Measurements from ENCODE around the gene OR13C4.
"Not testable (repeated sequence)": the region's sequence is repeated elsewhere in the genome, so short reads cannot be mapped to it uniquely, and the experiment has no call there.

The OR13C4 gene

DNA sequence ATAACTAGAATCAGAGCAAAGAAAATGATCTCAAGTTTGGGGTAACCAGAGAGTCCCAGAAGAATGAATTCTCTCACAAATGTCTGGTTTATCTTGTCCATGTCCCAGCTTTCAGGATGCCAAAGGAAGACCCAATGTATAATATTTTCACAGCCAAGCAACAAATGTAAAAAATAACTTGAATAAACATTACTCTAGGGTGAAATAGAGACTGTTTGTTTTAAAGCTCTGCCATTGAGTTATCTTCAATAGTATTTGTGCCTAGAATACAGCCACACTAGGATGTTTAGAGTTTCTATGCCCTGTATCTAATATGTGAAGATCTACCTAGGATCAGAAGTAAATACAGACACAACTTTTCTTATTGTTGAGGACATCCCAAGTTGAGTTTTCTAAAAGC lies at the start of gene OR13C4:
Gene OR13C4, minus strand, starts transcription at position 101 of the 400 bp plus-strand sequence. Its CDS starts 0 bp downstream, at position 101.
- DNase-seq: no peak

DNA sequence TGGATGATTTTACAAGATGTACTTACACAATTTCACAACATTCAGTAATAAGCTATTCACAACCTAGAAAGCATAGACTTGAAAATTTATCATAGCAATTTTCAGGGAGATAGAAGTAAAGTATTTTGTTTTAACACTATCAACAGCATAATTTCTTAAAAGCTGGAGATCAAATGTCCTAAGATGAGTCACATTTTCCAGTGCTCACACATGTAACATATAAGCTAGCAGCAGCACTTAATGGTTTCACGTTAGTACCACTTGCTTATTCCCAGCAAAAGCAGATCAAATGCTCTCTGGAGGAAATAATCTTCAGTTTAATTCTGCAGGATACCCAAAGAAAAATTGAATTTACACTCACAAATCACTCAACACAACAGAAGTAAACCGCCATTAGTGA lies 48.4 kb upstream of the OR13C4 start:
- DNase-seq: no peak

DNA sequence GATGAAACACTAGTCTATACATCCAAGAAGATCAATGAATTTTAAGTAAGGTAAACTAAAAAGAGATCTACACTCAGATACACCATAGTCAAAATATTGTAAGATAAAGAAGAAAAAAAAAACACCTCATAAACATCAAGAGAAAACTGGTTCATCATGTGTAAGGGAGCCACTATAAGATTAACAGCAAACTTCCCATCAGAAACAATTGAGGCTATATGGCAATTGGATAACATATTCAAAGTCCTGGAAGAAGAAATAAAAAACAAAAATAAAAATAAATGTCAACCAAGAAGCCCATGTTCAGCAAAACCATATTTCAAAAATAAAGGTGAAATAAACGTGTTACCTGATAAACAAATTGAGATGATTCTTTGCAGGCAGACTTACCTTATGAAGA lies 45.6 kb upstream of the OR13C4 start:
- DNase-seq: no peak

DNA sequence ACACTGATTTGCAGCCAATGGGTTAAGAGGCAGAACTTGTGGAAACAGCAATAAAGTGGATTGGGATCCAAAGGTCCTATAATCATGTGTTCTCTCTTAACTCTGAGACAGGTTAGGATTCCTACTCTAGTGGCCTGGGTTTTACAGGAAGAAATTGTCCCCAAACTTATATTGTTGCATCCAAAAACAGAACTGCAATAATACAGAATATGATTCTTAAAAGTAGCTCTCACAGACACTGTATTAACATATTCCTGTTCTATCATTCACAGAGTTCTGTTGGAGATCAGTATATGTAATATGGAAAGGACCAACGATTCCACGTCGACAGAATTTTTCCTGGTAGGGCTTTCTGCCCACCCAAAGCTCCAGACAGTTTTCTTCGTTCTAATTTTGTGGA lies 41.9 kb upstream of the OR13C4 start, which contains the start of gene OR13C8:
Gene OR13C8, plus strand, starts transcription at position 301 of the 400 bp plus-strand sequence. Its CDS starts 0 bp downstream, at position 301.
- DNase-seq: no peak

DNA sequence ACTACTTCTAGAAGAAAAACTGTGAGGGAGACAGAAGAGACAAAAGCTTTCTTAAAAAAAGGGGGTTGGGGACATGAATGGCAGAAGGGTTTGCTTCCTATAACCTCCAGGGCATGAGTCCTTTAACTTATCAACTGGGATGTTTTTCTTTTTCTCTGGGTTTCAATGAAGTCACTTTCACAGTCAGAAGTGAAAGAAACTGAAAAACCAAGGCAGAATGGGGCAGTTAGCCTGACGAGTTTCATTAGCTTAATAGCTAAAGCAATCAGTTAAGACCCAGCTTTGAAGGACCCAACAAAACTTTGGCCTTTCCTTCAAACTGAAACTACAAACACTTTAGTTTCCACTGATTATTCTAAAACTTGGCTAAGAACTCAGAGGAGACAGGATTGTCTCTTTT lies 37.3 kb upstream of the OR13C4 start:
- no peak for DNase-seq

DNA sequence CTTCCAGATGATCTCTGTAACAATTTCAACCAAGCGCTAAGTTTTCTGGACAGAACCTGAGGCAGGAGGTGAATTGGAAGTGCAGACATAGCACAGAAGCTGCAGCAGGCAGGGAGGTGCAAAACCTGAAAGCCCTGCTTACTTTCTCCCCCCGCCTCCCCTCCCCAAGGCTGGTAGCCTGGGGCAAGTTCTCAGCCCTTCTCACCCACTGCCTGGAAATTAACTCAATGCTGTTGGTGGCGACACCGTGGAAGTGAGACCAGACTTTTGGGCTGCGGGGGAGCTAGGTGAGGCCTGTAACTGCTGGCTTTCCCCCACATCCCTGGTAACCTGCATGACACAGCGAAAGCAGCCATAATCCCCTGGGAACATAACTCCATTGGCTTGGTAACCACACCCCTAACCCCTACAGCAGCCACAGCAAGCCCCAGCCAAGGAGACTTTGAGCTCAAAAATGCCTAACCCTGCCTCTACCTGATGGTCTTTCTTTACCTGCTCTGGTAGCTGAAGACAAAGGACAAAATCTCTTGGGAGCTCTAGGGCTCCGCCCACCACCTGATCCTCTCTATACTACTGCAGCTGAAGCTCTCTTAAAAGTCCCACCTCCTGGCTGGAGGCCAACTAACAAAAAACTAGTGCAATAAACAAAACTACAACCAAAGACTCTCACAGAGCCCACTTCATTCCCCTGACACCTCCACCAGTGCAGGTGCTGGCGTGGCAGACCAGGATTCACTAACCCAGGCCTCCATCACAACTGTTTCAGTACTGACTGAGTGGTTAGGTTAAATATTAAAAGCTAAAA lies 30.0 kb upstream of the OR13C4 start:
- no peak for DNase-seq

DNA sequence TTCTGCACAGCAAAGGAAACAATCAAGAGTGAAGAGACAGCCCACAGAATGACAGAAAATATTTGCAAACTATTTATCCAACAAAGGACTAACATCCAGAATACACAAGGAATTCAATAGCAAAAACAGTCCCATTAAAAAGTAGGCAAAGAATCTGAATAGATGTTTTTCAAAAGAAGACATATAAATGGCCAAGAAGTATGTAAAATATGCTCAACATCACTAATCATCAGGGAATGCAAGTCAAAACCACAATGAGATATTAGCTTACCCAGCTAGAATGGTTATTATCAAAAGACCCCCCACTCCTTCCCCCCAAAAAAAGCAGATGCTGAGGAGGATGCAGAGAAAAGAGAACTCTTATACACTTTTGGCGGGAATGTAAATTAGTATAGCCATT lies 28.5 kb upstream of the OR13C4 start:
- DNase-seq: no peak

DNA sequence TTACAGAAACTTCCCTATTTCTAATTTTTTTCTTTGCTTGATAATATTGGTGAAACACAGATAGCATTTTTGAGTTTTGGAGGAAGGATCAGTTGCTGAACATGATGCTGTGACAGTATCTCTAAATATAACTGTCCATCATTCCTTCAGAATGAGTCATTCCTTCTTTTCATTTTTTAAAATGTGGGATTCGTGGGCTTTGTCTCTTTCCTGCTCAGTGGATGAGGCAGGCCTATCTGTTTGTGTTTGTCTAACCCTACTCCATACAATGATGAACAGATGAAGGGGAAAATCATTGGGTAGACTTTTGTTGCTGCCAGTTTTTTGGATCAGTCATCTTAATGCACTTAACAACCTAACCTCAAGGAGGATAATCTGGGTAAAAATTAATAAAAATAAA lies 26.3 kb upstream of the OR13C4 start:
- DNase-seq: no peak

DNA sequence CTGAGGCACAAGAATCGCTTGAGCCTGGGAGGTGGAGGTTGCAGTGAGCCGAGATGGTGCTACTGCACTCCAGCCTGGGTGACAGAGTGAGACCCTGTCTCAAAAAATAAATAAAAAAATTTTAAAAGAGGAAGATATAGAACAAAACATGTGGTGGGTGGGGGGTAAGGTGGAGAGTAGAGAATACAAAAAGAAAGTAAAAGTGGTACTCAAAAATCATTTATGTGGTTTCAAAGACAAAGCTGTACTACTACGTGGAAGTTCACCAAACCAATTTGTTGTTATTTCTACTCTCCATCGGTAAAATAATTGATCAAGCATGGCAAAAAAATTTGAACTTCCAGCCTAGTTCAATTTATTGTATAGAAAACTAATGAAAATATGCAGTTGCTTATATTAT lies 17.6 kb upstream of the OR13C4 start:
- no peak for DNase-seq

DNA sequence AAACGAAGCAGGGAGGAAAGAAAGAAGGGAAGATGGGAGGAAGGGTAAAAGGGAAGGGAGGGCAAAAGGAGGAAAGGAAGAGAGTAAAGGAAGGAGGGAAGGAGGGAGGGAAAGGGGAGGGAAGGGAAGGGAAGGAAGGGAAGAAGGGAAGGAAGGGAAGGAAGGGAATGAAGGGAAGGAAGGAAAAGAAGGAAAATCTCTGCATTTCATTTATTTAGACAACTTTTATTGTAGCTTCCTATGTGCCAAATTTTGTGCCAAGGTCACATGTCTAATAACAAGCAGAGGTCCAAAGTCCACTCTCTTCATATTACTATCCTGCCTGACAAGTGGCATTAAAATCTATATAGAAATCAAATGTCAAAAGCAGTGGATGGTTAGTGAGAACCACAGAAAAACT lies 12.3 kb upstream of the OR13C4 start:
- no peak for DNase-seq

DNA sequence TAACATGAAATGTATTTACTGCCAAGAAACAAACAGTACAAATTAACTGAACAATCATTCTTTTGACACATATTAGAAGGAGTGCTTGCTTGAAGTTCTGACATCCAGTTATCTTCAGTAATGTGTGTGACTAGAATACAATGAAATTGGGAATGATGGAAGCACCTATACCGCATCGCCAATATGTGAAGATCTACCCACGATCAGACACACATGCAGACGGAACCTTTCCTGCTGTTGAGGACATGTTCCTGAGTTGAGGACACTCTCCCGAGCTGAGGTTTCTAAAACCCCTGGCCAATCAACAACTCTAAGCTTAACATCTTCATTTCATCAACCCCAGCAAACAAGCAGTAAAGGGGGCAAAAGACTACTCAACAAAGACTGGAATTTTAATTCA lies 9.7 kb upstream of the OR13C4 start, which contains the start of gene OR13C3:
Gene OR13C3, minus strand, starts transcription at position 101 of the 400 bp plus-strand sequence. CDS start 133 bp downstream, outside the sequence.
- DNase-seq: no peak

DNA sequence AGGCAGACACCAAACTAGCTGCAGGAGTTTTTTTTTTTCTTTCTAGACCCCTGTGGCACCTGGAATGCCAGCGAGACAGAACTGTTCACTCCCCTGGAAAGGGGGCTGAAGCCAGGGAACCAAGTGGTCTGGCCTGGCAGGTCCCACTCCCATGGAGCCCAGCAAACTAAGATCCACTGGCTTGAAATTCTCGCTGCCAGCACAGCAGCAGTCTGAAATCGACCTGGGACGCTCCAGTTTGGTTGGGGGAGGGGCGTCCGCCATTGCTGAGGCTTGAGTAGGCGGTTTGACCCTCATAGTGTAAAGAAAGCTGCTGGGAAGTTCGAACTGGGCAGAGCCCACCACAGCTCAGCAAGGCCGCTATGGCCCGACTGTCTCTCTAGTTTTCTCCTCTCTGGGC lies 6.8 kb downstream of the OR13C4 start:
- not testable (repeated sequence) for DNase-seq

DNA sequence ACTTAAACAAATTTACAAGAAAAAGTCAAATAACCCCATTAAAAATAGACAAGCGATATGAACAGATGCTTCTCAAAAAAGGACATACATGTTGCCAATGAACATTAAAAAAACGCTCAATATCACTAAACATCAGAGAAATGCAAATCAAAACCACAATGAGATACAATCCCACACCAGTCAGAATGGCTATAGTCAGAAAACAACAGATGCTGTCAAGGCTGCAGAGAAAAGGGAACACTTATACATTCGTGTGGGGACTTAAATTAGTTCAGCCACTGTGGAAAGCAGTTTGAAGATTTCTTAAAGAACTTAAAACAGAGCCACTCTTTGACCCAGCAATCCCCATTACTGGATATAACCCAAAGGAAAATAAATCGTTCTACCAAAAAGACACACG lies 12.1 kb downstream of the OR13C4 start:
- DNase-seq: no peak

DNA sequence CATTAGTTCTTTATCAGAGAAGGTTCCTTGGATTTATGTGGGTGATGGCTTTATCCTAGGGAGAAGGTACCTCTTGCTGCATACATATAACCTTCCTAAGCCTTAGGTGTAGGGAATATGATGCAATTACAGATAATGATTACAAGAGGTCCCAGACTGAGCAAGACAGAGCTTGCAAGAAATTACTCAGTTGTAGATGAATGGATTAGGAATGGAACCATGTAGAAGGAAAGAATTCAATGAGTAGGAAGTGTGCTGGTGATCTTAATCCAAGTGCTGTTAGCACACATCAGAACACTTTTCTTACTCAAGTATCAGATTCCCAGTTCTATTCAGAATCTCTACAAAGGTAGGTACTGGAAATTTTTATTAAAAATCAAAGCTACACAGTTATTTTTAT lies 20.4 kb downstream of the OR13C4 start:
- DNase-seq: no peak

DNA sequence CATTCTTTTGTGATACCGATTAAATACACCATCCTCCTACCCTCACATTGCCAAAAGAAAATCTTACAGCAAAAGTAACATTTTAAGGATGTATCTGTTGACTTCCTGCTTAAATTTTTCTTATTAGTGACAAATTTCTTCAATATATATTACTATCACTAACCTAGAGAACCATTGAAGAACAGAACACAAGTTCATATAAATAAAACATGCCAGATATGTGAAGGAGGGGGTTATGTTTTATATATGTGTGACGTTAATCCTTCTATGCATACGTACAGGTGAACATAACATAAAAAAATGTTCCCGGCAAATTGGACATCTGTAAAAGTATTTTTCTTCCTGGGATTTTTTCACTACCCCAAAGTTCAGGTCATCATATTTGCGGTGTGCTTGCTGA lies 23.0 kb downstream of the OR13C4 start, which contains the start of gene OR13F1:
Gene OR13F1, plus strand, starts transcription at position 301 of the 400 bp plus-strand sequence. Its CDS starts 0 bp downstream, at position 301.
- no peak for DNase-seq

DNA sequence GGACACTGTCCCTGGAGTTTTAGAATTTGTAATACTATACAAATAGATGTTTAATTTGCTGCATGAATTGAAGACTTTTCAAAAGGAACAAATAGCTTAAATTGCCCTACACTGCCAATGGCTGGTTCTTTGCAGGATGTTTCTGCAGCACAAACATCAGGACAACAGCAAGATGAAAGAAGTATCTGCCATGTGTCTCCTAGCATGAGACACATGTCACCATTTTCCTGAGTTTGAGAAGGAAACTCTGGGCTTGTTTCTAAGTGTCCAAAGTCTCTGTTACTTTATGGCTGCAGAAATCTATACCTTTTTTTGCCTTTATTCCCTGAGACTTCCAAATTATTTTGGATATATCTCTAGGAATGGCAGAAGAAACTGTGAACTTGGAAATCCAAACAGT lies 23.6 kb downstream of the OR13C4 start:
- no peak for DNase-seq

DNA sequence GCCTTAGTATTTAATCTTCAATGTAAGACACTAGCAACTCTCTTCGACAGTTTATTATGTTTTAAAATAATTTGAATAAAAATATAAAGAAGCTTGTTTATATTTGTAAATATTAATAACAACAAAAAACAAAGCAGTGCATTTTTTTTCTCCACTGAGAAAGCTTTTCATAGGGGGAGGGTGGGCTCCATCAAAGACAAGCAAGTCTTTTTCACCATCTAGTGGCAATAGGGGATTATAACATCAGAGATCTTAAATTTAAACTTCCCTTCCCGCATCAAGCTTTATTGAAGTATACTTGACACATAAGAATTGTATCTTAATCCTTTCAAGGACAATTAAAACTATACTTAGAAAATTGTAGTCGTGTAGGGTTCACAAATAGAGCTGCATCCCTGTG lies 32.2 kb downstream of the OR13C4 start:
- no peak for DNase-seq

DNA sequence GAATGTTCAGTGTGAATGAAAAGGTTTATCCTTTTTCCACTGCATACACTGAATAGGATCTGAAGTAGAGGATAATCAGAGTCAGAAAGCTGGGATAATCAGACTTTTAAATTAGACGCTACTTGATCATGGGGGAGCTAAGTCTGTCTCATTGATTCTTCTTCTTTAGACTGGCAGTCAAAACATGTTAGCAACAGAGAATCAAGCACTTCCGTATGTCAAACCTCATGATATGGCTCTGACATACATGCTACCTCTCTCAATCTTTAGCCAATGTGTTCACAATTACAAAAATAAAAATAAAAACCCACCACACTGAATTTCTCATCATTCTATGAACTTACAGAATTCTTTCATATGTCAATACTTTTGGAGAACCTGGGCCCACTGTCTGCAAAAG lies 42.0 kb downstream of the OR13C4 start:
- no peak for DNase-seq

DNA sequence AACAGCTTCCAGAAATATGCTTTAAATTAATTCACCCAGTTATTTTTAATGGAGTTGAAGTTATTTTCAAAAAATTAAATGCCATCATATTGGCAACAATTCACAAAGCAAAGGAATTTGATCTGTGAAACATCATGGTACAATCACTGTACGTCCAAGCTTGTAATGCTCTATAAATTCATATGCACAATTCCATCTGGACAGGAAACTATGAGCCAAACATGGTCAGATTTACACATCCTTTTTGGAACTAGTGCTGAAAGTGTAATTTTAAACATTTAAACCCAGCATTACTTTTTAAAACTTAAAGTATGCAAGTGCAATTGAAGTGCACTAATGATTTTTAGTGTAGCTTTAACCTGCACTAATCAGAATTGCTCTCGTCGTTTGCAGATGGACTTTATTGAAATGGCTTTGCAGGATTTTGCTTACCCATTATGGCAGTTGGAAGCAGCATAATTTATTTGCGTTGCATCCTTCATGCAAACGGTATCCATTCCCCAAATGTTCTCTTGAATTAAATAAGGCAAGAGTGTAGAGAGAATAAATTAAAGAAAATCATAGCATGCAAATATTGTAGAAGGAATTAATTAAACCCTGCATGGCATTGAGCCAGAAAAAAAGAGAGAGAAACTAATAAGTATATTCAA lies 44.0 kb downstream of the OR13C4 start:
- DNase-seq: no peak

Measured in NCI-H2107 (cell line).